Ovary (tissue), 3 donors: ENCODE measurements around the gene SEC11C.

Experiments used
- CTCF ChIP-seq, 3 donors: fragments of 450-650 bp in 2 of 3; fragments of 200-600 bp in 1 of 3; IDR thresholded peaks; one replicate each; pipeline versions ENCODE4 v1.5.1 to v1.8.0; 2016 to 2022; ENCODE audit warnings: antibody characterized with exemption in 3 of 3, mild to moderate bottlenecking in 1 of 3
- EP300 ChIP-seq: sonication (generic); formaldehyde crosslinking; IDR thresholded peaks from one replicate; pipeline ENCODE4 v1.6.1; 2017; ENCODE audit warnings: antibody characterized with exemption
- POLR2A ChIP-seq: fragments of 450-650 bp; IDR thresholded peaks from one replicate; pipeline ENCODE4 v1.6.1; 2017; ENCODE audit warnings: antibody characterized with exemption, mild to moderate bottlenecking, moderate library complexity
- donor health status: DM: no; HTN: no; CAD: no.

- TF ChIP-seq POLR2A: no peak
- TF ChIP-seq CTCF (IDR thresholded peaks at IDR 0.05): no peak
- no peak for TF ChIP-seq EP300
Measured at GRCh38 chr18:59114160-59114559, 25.5 kb upstream of the SEC11C start.
